NT2/D1 (cell line): ENCODE results near the gene SYDE2.

Experiments used
- SUZ12 ChIP-seq: IDR thresholded peaks from 2 replicates; pipeline ENCODE4 v1.6.1; 2011; ENCODE audit not compliant: insufficient read length, insufficient read depth; ENCODE audit errors: extremely low read depth
- ZNF274 ChIP-seq: IDR thresholded peaks from 2 replicates; pipeline ENCODE4 v1.6.1; 2011; ENCODE audit warnings: mild to moderate bottlenecking, low read depth, low read length

DNA sequence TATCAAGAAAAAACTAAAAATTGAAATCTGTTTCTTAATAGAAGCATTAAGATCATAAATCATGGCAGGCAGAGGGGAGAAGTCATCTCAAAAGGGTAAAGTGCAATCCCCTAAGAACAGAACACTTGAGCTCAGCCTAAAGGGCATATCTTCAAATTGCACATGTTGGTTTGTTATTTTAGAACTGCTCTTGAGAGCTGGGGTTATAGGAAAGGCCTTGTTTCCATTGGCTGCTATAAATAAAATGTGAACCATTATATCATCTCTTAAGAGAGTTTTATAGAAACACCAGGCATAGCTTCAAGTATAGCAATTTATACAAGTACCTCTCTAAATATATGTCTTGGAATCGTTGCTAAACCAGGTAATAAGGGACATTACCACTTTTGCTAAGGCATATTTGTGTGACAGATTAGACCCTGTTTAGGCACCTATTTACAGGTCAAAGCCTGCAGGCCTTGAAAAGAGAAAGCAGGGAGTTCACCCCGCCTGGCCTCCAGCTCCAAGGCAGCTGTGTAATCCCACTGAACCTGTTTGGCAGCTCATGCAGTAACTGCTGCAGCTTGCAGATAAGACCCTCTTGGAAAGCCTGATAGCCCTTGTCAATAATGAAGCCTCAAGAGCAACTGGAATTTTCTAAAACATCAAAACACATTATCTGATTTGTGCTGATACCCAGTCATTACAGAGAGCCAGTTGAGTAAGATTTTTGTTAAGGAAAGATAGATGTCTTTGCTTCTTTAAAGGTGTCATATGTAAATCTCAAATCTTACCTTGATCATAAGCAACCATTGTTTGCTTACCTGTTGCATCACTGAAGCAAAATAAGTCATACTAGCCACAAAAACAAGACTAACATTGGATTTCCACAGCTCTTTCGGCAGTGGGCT lies 24.2 kb upstream of the SYDE2 start:
- TF ChIP-seq SUZ12 (no peak), ZNF274 (no peak)
